ENCODE data around the gene SAPCD2.

- no peak for TF ChIP-seq SUZ12 (IDR thresholded peaks at IDR 0.05; ENCODE audit: extremely low read depth, insufficient read depth, insufficient read length)
- no peak for TF ChIP-seq YY1 (IDR thresholded peaks at IDR 0.05; ENCODE audit: insufficient read depth, insufficient read length)
- TF ChIP-seq ZNF274 (IDR thresholded peaks at IDR 0.05; ENCODE audit: low read depth, low read length): no peak
These were observed 24.1 kb downstream of the SAPCD2 start, which contains the start of gene NPDC1 for GRCh38 chr9:137046088-137046787.

All from NT2/D1 (cell line).